SK-N-SH treated with all-trans-retinoic acid at 6 μM for 48 hours (cell line): ENCODE results near the gene HOMER1.

Experiments
- CREB5 ChIP-seq: fragments of 250-450 bp; sonication (Bioruptor Pico); IDR thresholded peaks from 2 replicates; pipeline ENCODE4 v1.5.1; 2020; ENCODE audit warnings: low read depth, mild to moderate bottlenecking, moderate library complexity
- OSR1 ChIP-seq: fragments of 250-450 bp; sonication (Bioruptor Pico); IDR thresholded peaks from 2 replicates; pipeline ENCODE4 v1.8.0; 2022; ENCODE audit warnings: moderate library complexity, mild to moderate bottlenecking, inconsistent platforms
- PATZ1 ChIP-seq: fragments of 250-450 bp; sonication (Bioruptor Pico); IDR thresholded peaks from 2 replicates; pipeline ENCODE4 v1.8.0; 2020; ENCODE audit warnings: mild to moderate bottlenecking, moderate library complexity, borderline replicate concordance
- ZFP30 ChIP-seq: fragments of 450-650 bp; formaldehyde crosslinking; IDR thresholded peaks from 2 replicates; pipeline ENCODE4 v1.5.0; 2022; ENCODE audit warnings: mild to moderate bottlenecking, moderate library complexity
- ZNF565 ChIP-seq: fragments of 450-650 bp; formaldehyde crosslinking; conservative IDR thresholded peaks from 2 replicates; pipeline ENCODE4 v1.5.0; 2020; ENCODE audit warnings: low read depth, mild to moderate bottlenecking, moderate library complexity

- no peak for TF ChIP-seq ZNF565 (CRISPR knock-in tag)
- no peak for TF ChIP-seq ZFP30 (CRISPR knock-in tag)
- TF ChIP-seq OSR1 (CRISPR knock-in tag), result no peak
- no peak for TF ChIP-seq PATZ1
- no peak for TF ChIP-seq CREB5
Measured at GRCh38 chr5:79448336-79448735, 65.6 kb downstream of the HOMER1 start.
